Erythroblast (primary cell): ENCODE results near the gene MT1M.

Source experiments
- GATA1 ChIP-seq: IDR thresholded peaks from 2 replicates; pipeline ENCODE4 v1.6.1; 2011; ENCODE audit warnings: low read depth, mild to moderate bottlenecking, control low read depth, low read length, moderate library complexity
- POLR2A ChIP-seq: IDR thresholded peaks from 2 replicates; pipeline ENCODE4 v1.6.1; 2011; ENCODE audit warnings: mild to moderate bottlenecking, low read length

DNA sequence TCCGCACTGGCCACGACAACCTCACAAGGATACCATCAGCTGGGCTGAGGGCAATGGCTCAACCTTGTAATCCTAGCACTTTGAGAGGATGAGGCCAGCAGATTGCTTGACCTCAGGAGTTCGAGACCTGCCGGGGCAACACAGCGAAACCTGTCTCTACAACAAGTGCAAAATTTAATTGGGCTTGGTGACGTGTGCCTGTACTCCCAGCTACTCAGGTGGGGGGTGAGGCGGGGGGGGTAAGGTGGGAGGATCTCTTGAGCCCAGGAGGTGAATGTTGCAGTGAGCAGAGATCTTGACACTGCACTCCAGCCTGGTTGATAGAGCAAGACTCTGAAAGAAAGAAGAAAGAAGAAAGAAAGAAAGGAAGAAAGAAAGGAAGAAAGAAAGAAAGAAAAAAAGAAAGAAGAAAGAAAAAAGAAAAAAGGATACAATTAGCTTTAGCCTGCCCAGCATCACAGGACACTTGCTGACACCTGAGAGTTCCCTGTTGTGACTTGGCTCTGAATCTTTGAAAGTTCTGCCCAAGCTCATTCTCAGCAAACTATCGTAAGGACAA lies 12.0 kb upstream of the MT1M start:
- TF ChIP-seq POLR2A (no peak), GATA1 (no peak)
